ENCODE results near the gene TMEM94.

TMEM94 gene

GRCh38 chr17:75531721-75532072 is 75.3 kb downstream of the TMEM94 start:
- TF ChIP-seq CTCF (IDR thresholded peaks at IDR 0.05; ENCODE audit: insufficient read depth, low read depth, low read length, missing control alignments): no peak
- no peak overlapping the region for H3K4me3 ChIP-seq (ENCODE audit: low read depth, low read length)
- DNase-seq (ENCODE audit: low read depth): no peak

DNA sequence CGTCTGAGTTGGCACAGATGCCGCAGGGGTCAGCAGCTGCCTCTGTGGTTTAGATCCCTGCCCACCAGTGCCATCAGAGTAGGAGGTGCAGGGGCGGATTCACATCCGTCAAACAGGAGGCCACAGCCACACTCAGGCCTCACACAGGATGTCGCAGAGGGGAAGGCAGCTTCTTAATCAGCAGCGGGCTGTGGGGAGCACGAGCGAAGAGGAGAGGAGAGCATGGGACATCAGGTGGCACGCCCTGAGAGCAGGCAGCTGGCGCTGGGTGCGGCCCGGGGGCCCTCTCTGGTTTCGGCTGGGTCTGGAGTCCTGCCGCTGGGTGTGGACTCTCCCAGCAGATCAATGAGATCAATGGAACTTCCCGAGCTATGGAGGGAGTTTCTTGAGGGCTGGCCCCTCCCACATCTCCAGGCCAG is 78.7 kb downstream of the TMEM94 start:
- peak; percentile 79 for DNase-seq (ENCODE audit: low read depth)
- TF ChIP-seq CTCF (IDR thresholded peaks at IDR 0.05; ENCODE audit: insufficient read depth, low read depth, low read length, missing control alignments): no peak
- no peak overlapping the region for H3K4me3 ChIP-seq (ENCODE audit: low read depth, low read length)

GRCh38 chr17:75535871-75536270 is 79.4 kb downstream of the TMEM94 start:
- DNase-seq (ENCODE audit: low read depth): no peak
- H3K4me3 ChIP-seq (ENCODE audit: low read depth, low read length): no peak overlapping the region
- TF ChIP-seq CTCF (IDR thresholded peaks at IDR 0.05; ENCODE audit: insufficient read depth, low read depth, low read length, missing control alignments): no peak

GRCh38 chr17:75536366-75536765 is 79.9 kb downstream of the TMEM94 start:
- no peak for DNase-seq (ENCODE audit: low read depth)
- no peak for TF ChIP-seq CTCF (IDR thresholded peaks at IDR 0.05; ENCODE audit: insufficient read depth, low read depth, low read length, missing control alignments)

DNA sequence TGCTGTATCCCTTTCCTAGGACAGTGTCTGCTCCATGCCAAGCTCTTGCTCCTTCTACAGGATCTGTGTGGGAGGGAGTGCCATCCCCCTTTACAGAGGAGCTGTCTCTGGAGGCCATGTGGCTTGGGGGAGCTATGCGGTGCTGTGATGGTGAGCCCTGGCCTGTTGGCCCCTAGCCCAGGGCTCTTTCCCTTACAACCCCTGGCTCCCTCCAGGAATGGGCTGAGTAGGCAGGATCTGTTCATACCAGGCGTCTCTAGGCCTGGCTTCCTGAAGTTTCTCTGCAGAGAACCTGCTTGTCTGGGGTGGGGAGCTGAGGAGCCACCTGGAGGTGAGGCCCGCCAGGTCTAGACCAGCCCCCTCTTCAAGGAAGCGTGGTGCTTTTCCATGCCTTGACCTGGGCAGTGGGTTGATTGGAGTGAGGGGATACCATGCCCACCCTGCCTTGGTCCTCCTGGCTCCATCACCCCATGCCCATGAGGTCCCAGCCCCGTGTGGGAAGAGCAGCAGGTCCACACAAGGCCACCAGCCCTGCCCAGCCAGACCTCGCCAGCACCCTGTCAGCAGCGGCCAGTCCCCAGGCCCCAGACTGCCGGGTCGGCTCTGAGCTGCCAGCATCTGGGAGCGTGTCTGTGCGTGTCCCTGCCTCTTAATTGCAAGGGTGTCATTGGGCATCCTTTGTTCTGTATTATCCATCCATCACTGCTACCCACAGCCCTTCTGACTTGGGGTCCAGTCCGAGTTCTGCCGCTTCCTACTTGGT is 83.7 kb downstream of the TMEM94 start:
- no peak for TF ChIP-seq CTCF (IDR thresholded peaks at IDR 0.05; ENCODE audit: insufficient read depth, low read depth, low read length, missing control alignments)
- no peak overlapping the region for H3K4me3 ChIP-seq (ENCODE audit: low read depth, low read length)
- DNase-seq (ENCODE audit: low read depth): no peak

More at GRCh38 chr17:75536366-75536765, 79.9 kb downstream of the TMEM94 start:
- no peak overlapping the region for H3K4me3 ChIP-seq (ENCODE audit: low read depth, low read length)

GRCh38 chr17:75540923-75541503 is 84.6 kb downstream of the TMEM94 start:
- DNase-seq (ENCODE audit: low read depth): no peak
- H3K4me3 ChIP-seq (ENCODE audit: low read depth, low read length): no peak overlapping the region
- TF ChIP-seq CTCF (IDR thresholded peaks at IDR 0.05; ENCODE audit: insufficient read depth, low read depth, low read length, missing control alignments): no peak
